ENCODE results near the gene PDE6C. TPM values are rescaled to one million over a fixed set of nuclear protein-coding genes. Genes with fewer than 3 reads are reported as not detected.

Gene PDE6C
- total RNA-seq, 6 donors from 2014 or later: not detected

GRCh38 chr10:93622942-93623341 lies 10.6 kb downstream of the PDE6C start:
- DNase-seq (no peak), ATAC-seq (ENCODE audit: low FRiP score in 2 of 2) (no peak)
- Histone ChIP-seq H3K9me3 (no peaks in the 10 kb centered on the region), H3K4me1 (no peaks in the 10 kb centered on the region), H3K4me3 (no peak overlapping the region), H3K27ac (no peak overlapping the region), H3K27me3 (no peaks in the 10 kb centered on the region), H3K36me3 (no peaks in the 10 kb centered on the region)
- TF ChIP-seq POLR2A (IDR thresholded peaks at IDR 0.05) (no peak), EP300 (IDR thresholded peaks at IDR 0.05) (no peak), POLR2AphosphoS5 (IDR thresholded peaks at IDR 0.05) (no peak)
- TF ChIP-seq, protein P1, sequence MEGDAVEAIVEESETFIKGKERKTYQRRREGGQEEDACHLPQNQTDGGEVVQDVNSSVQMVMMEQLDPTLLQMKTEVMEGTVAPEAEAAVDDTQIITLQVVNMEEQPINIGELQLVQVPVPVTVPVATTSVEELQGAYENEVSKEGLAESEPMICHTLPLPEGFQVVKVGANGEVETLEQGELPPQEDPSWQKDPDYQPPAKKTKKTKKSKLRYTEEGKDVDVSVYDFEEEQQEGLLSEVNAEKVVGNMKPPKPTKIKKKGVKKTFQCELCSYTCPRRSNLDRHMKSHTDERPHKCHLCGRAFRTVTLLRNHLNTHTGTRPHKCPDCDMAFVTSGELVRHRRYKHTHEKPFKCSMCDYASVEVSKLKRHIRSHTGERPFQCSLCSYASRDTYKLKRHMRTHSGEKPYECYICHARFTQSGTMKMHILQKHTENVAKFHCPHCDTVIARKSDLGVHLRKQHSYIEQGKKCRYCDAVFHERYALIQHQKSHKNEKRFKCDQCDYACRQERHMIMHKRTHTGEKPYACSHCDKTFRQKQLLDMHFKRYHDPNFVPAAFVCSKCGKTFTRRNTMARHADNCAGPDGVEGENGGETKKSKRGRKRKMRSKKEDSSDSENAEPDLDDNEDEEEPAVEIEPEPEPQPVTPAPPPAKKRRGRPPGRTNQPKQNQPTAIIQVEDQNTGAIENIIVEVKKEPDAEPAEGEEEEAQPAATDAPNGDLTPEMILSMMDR (IDR thresholded peaks at IDR 0.05): no peak
- 89 to 100% methylated on average over 1 of the region's 1 CpG for WGBS, 2 donors

- Histone ChIP-seq H3K4me3 (no peak overlapping the region), H3K9me3 (no peaks in the 10 kb centered on the region), H3K4me1 (no peaks in the 10 kb centered on the region), H3K27ac (no peak overlapping the region), H3K36me3 (no peaks in the 10 kb centered on the region), H3K27me3 (no peaks in the 10 kb centered on the region)
- WGBS, 2 donors: 86 to 91% methylated on average over 4 of the region's 4 CpGs
- TF ChIP-seq, protein P1 (IDR thresholded peaks at IDR 0.05): no peak
- TF ChIP-seq POLR2AphosphoS5 (IDR thresholded peaks at IDR 0.05) (no peak), EP300 (IDR thresholded peaks at IDR 0.05) (no peak), POLR2A (IDR thresholded peaks at IDR 0.05) (no peak)
- DNase-seq (no peak), ATAC-seq (ENCODE audit: low FRiP score in 2 of 2) (no peak)
Measured at GRCh38 chr10:93628858-93629257, 16.5 kb downstream of the PDE6C start.

DNA sequence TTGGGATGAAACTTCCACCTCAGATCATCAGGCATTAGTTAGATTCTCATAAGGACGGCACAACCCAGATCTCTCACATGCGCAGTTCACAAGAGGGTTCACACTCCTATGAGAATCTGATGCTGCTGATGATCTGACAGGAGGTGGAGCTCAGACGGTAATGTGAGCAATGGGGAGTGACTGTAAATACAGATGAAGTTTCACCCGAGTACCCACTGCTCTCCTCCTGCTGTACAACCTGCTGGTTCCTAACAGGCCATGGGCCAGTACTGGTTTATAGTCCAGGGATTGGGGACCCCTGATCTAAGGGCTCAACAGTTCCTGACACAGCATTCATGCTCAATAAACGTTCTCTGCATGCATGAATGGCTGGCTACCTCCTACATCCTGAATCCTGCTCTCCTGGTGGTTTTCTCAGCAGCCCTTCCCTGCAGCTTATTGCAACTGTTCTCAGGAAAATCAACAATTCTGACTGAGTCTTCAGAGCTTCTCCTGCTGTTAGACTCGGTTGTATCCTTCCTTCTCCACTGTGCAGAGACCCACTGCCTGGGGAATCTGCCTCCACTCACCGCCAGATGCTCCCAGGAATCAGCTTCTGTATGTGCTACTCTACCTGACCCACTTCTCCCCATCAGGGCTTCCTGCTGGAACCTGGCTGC lies 17.4 kb downstream of the PDE6C start:
- ATAC-seq (ENCODE audit: low FRiP score in 2 of 2) (no peak), DNase-seq (no peak)
- Histone ChIP-seq H3K9me3 (no peaks in the 10 kb centered on the region), H3K4me3 (no peak overlapping the region), H3K36me3 (no peaks in the 10 kb centered on the region), H3K4me1 (no peaks in the 10 kb centered on the region), H3K27me3 (no peaks in the 10 kb centered on the region), H3K27ac (no peak overlapping the region)
- WGBS, 2 donors: 59 to 66% methylated on average over 7 of the region's 7 CpGs
- TF ChIP-seq POLR2AphosphoS5 (IDR thresholded peaks at IDR 0.05): no peak

- no peak overlapping the region for H3K27ac ChIP-seq
- TF ChIP-seq, protein P1 (IDR thresholded peaks at IDR 0.05): no peak
- TF ChIP-seq POLR2AphosphoS5 (IDR thresholded peaks at IDR 0.05): no peak
- TF ChIP-seq EP300 (IDR thresholded peaks at IDR 0.05): no peak
- TF ChIP-seq POLR2A (IDR thresholded peaks at IDR 0.05): no peak
- no peak overlapping the region for H3K4me3 ChIP-seq
- WGBS, 2 donors: 80 to 82% methylated on average over 13 to 15 of the region's 15 CpGs
- no peaks in the 10 kb centered on the region for H3K27me3 ChIP-seq
- H3K36me3 ChIP-seq: no peaks in the 10 kb centered on the region
- ATAC-seq (ENCODE audit: low FRiP score in 2 of 2) (no peak), DNase-seq (no peak)
- no peaks in the 10 kb centered on the region for H3K4me1 ChIP-seq
- H3K9me3 ChIP-seq: no peaks in the 10 kb centered on the region
Measured at GRCh38 chr10:93630625-93631557, 18.6 kb downstream of the PDE6C start.

DNA sequence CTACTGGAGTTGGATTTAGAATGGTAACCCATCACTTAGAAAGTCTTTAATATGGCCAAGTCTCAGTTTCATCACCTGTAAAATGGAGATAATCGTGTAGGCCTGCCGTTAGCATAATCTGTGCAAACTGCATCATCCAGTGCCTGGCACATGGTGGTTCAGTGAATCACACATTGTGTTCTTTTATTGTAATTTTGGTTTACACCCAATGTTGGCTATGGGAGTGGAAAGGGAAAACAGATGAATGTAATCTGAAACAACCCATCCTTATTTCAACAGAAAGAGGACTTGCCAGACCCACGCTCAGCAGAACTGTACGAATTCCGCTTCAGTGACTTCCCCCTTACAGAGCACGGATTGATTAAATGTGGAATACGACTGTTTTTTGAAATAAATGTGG lies 27.5 kb downstream of the PDE6C start:
- no peaks in the 10 kb centered on the region for H3K27me3 ChIP-seq
- H3K36me3 ChIP-seq: no peaks in the 10 kb centered on the region
- no peaks in the 10 kb centered on the region for H3K9me3 ChIP-seq
- TF ChIP-seq POLR2AphosphoS5 (IDR thresholded peaks at IDR 0.05): no peak
- TF ChIP-seq, protein P1 (IDR thresholded peaks at IDR 0.05): no peak
- TF ChIP-seq EP300 (IDR thresholded peaks at IDR 0.05): no peak
- no peak for TF ChIP-seq POLR2A (IDR thresholded peaks at IDR 0.05)
- H3K27ac ChIP-seq: no peak overlapping the region
- 82 to 91% methylated on average over 7 of the region's 7 CpGs for WGBS, 2 donors
- H3K4me1 ChIP-seq: no peaks in the 10 kb centered on the region
- ATAC-seq (ENCODE audit: low FRiP score in 2 of 2): no peak
- no peak for DNase-seq
- no peak overlapping the region for H3K4me3 ChIP-seq
